ENCODE results near the gene VPS26C. TPM values are rescaled to one million over a fixed set of nuclear protein-coding genes. Genes with fewer than 3 reads are reported as not detected.

The VPS26C gene
- total and polyA plus RNA-seq, 10 of the 15 experiments (the other 5 are each of a cell fraction or from before 2014, with no cell fraction given) = 32.5 to 65.1 (median 48.0) TPM

GRCh38 chr21:37237764-37238163 lies 29.4 kb downstream of the VPS26C start:
- in situ Hi-C loops (cut with MboI) (no loop called here), intact Hi-C loops (cut with micrococcal nuclease; ENCODE audit: unreplicated experiment) (no loop called here)
- Histone ChIP-seq H3K9ac (ENCODE audit: control insufficient read depth, insufficient read depth, low read length) (no peak overlapping the region), H3K4me2 (ENCODE audit: control insufficient read depth, insufficient read depth) (no peak overlapping the region), H3K79me2 (ENCODE audit: control insufficient read depth, insufficient read depth, low read length) (peaks cover 3% of the 10 kb centered on the region), H3K9me3 (replicated peaks; ENCODE audit: control insufficient read depth, insufficient read depth, low read length) (no peaks in the 10 kb centered on the region), H2AFZ (ENCODE audit: control insufficient read depth, low read depth, low read length) (no peak overlapping the region), H4K20me1 (ENCODE audit: control insufficient read depth, insufficient read depth) (no peaks in the 10 kb centered on the region; the same call in 1 of the 2 replicates), H3K4me3 (no peak overlapping the region), H3K27ac (ENCODE audit: control insufficient read depth, insufficient read depth) (no peak overlapping the region), H3K27me3 (replicated peaks in 1 of 2; ENCODE audit: control insufficient read depth in 2 of 2, insufficient read depth in 2 of 2, low read length in 1 of 2) (no peaks in the 10 kb centered on the region), H3K4me1 (ENCODE audit: control insufficient read depth, insufficient read depth, low read length) (peaks cover 3% of the 10 kb centered on the region), H3K36me3 (ENCODE audit: control insufficient read depth in 2 of 2, insufficient read depth in 2 of 2, low read length in 1 of 2) (peaks cover 6 to 14% of the 10 kb centered on the region in 2 experiments)
- DNase-seq (ENCODE audit: low read depth, low spot score) = no peak
- RAD21 ChIA-PET (ENCODE audit: unreplicated experiment) = no interaction called here
- 73% methylated on average over 4 of the region's 4 CpGs for WGBS (ENCODE audit: insufficient coverage, insufficient replicate concordance, low lambda C conversion rate, missing lambda C conversion rate)
- CTCF ChIA-PET = interaction anchor here (1.0 kb wide), 1 partner anchor 9 kb away, joined by 3 read pairs; no protein-coding TSS in a partner anchor
- POLR2A ChIA-PET = no interaction called here
- TF ChIP-seq RAD51 (IDR thresholded peaks at IDR 0.05) (no peak), WRNIP1 (IDR thresholded peaks at IDR 0.05; ENCODE audit: borderline replicate concordance, low read depth, low read length) (no peak)
- TF ChIP-seq, protein P1, sequence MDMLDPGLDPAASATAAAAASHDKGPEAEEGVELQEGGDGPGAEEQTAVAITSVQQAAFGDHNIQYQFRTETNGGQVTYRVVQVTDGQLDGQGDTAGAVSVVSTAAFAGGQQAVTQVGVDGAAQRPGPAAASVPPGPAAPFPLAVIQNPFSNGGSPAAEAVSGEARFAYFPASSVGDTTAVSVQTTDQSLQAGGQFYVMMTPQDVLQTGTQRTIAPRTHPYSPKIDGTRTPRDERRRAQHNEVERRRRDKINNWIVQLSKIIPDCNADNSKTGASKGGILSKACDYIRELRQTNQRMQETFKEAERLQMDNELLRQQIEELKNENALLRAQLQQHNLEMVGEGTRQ (IDR thresholded peaks at IDR 0.05; ENCODE audit: borderline replicate concordance, low read depth, low read length) = no peak
- no peak for FAIRE-seq
- BruUV-seq (replicated peaks) = no TSS peak
- no peak for ATAC-seq
- SMC1A ChIA-PET (ENCODE audit: uncharacterized antibody, unreplicated experiment) = interaction anchor here (1.6 kb wide), 1 partner anchor 9 kb away, joined by 3 read pairs; no protein-coding TSS in a partner anchor

DNA sequence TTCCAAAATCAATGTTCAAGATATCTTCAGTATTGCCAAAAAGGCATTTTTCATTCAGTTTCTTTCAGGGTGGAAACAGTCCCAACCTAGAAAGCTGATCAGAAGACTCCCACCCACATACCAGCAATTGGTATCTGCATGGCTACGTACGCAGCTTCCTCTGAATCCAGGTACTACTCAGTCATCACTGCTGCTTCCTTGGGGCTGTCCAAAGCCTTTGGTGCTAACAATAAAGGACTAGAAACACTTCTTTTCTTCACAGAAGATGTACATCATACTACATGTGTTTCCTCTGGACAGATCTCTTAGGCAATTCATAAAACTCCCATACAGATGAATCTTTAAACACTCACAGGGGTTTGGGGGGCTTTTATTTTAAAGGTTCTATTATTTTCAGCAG lies 29.8 kb downstream of the VPS26C start:
- ATAC-seq (no peak), DNase-seq (ENCODE audit: low read depth, low spot score) (no peak), FAIRE-seq (no peak)
- ChIA-PET RAD21 (ENCODE audit: unreplicated experiment) (no interaction called here), SMC1A (ENCODE audit: uncharacterized antibody, unreplicated experiment) (interaction anchor here (1.6 kb wide), 1 partner anchor 9 kb away, joined by 3 read pairs; no protein-coding TSS in a partner anchor), CTCF (interaction anchor here (1.0 kb wide), 1 partner anchor 11 kb away, joined by 3 read pairs; no protein-coding TSS in a partner anchor), POLR2A (no interaction called here)
- Histone ChIP-seq H3K4me3 (no peak overlapping the region), H3K9me3 (replicated peaks; ENCODE audit: control insufficient read depth, insufficient read depth, low read length) (no peaks in the 10 kb centered on the region), H3K9ac (ENCODE audit: control insufficient read depth, insufficient read depth, low read length) (no peak overlapping the region), H3K27ac (ENCODE audit: control insufficient read depth, insufficient read depth) (no peak overlapping the region), H3K27me3 (replicated peaks in 1 of 2; ENCODE audit: control insufficient read depth in 2 of 2, insufficient read depth in 2 of 2, low read length in 1 of 2) (no peaks in the 10 kb centered on the region), H3K4me2 (ENCODE audit: control insufficient read depth, insufficient read depth) (no peak overlapping the region), H3K79me2 (ENCODE audit: control insufficient read depth, insufficient read depth, low read length) (peaks cover 3% of the 10 kb centered on the region; the same call in 1 of the 2 replicates), H2AFZ (ENCODE audit: control insufficient read depth, low read depth, low read length) (no peak overlapping the region), H4K20me1 (ENCODE audit: control insufficient read depth, insufficient read depth) (no peaks in the 10 kb centered on the region; the same call in 1 of the 2 replicates), H3K4me1 (ENCODE audit: control insufficient read depth, insufficient read depth, low read length) (peaks cover 8% of the 10 kb centered on the region), H3K36me3 (ENCODE audit: control insufficient read depth in 2 of 2, insufficient read depth in 2 of 2, low read length in 1 of 2) (peaks cover 6 to 14% of the 10 kb centered on the region in 2 experiments)
- in situ Hi-C loops (cut with MboI) = no loop called here
- intact Hi-C loops (cut with micrococcal nuclease; ENCODE audit: unreplicated experiment) = no loop called here
- 100% methylated on average over 2 of the region's 2 CpGs for WGBS (ENCODE audit: insufficient coverage, insufficient replicate concordance, low lambda C conversion rate, missing lambda C conversion rate)
- BruUV-seq (replicated peaks) = no TSS peak
- no peak for TF ChIP-seq ZZZ3 (IDR thresholded peaks at IDR 0.05; ENCODE audit: control insufficient read depth, insufficient read length, low read depth)
- TF ChIP-seq MTA2 (IDR thresholded peaks at IDR 0.05; ENCODE audit: low read depth) = no peak
- no peak for TF ChIP-seq POLR2A (IDR thresholded peaks at IDR 0.05; ENCODE audit: low read depth, low read length)
- no peak for TF ChIP-seq NFYA (IDR thresholded peaks at IDR 0.05; ENCODE audit: borderline replicate concordance, low read depth, low read length)
- no peak for TF ChIP-seq RCOR1 (conservative IDR thresholded peaks at IDR 0.05; ENCODE audit: low read depth, low read length)
- TF ChIP-seq, protein P2, sequence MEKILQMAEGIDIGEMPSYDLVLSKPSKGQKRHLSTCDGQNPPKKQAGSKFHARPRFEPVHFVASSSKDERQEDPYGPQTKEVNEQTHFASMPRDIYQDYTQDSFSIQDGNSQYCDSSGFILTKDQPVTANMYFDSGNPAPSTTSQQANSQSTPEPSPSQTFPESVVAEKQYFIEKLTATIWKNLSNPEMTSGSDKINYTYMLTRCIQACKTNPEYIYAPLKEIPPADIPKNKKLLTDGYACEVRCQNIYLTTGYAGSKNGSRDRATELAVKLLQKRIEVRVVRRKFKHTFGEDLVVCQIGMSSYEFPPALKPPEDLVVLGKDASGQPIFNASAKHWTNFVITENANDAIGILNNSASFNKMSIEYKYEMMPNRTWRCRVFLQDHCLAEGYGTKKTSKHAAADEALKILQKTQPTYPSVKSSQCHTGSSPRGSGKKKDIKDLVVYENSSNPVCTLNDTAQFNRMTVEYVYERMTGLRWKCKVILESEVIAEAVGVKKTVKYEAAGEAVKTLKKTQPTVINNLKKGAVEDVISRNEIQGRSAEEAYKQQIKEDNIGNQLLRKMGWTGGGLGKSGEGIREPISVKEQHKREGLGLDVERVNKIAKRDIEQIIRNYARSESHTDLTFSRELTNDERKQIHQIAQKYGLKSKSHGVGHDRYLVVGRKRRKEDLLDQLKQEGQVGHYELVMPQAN (conservative IDR thresholded peaks at IDR 0.05) = no peak
- no peak for TF ChIP-seq IRF5 (IDR thresholded peaks at IDR 0.05; ENCODE audit: borderline replicate concordance)
- no peak for TF ChIP-seq GABPA (IDR thresholded peaks at IDR 0.05; ENCODE audit: low read depth)
- TF ChIP-seq KAT2A (conservative IDR thresholded peaks at IDR 0.05; ENCODE audit: control insufficient read depth, low read depth, low read length) = no peak
- no peak for TF ChIP-seq STAT1 (conservative IDR thresholded peaks at IDR 0.05)
- no peak for TF ChIP-seq BMI1 (IDR thresholded peaks at IDR 0.05; ENCODE audit: borderline replicate concordance)
- TF ChIP-seq KDM1A (IDR thresholded peaks at IDR 0.05; ENCODE audit: borderline replicate concordance) = no peak
